MM.1S (cell line): ENCODE data around the gene CASP9.

Experiments used
- CTCF ChIP-seq: fragments of 300-600 bp; sonication (generic); IDR thresholded peaks from 2 replicates; pipeline ENCODE4 v1.5.1; 2016; ENCODE audit warnings: antibody characterized with exemption, low read length, mixed read lengths
- EZH2phosphoT487 ChIP-seq: fragments of 300-600 bp; sonication (generic); IDR thresholded peaks from 2 replicates; pipeline ENCODE4 v1.6.1; 2018; ENCODE audit warnings: antibody characterized with exemption, low read length

DNA sequence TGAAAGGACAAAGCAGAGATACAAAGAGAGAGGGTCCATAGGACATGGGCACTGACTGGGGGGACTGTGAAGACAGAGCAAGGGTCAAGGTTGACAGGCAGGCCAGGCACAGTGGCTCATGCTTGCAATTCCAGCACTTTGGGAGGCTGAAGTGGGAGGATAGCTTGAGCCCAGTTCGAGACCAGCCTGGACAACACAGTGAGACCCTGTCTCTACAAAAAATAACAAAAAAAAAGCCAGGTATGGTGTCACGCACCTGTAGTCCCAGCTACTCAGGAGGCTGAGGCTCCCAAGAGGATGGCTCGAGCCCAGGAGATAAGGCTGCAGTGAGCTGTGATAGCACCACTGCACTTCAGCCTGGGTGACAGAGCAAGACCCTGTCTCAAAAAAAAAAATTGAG, 4.4 kb downstream of the CASP9 start:
- TF ChIP-seq CTCF (no peak), EZH2phosphoT487 (no peak)
